Cerebellar nuclear complex (tissue), 1 donor: ENCODE measurements around the gene ADH7.
"Not testable (repeated sequence)": the region's sequence is repeated elsewhere in the genome, so short reads cannot be mapped to it uniquely, and the experiment has no call there.

ENCODE experiments used
- DNase-seq, 2 experiments: peaks; one replicate each; lab custom pipeline; 2025; lab: John Stamatoyannopoulos, UW

ADH7 gene

DNA sequence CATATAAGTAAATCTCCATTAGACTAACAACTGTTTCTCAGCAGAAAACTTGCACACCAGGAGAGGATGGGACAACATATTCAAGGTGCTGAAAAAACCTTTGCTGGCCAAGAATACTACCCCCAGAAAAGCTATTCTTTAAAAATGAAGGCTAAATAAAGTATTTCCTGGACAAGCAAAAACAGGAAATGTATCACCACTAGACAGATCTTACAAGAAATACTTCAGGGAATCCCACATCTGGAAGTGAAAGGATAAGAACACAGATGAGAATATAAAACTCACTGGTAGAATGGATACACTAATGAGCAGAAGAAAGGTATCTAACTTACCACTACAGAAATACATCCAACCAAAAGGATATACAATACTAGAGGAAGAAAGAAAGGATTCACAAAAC lies 55.6 kb downstream of the ADH7 start:
- no peak for DNase-seq

DNA sequence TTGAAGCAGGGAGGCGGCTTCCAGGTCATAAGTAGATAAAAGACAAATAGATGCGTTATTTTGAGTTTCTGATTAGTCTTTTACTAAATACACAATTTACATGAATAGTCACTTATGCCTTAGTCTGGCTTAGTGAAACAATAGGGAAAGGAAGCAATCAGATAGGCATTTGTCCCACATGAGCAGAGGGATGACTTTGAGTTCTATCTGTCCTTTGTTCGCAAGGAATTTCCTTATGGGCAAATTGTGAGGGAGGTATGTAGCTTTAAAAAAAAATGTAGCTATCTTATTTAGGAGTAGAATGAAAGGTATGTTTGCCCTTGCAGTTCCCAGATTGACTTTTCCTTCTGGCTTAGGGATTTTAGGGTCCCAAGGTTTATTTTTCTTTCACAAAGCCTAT lies 56.3 kb downstream of the ADH7 start:
- DNase-seq: no peak

DNA sequence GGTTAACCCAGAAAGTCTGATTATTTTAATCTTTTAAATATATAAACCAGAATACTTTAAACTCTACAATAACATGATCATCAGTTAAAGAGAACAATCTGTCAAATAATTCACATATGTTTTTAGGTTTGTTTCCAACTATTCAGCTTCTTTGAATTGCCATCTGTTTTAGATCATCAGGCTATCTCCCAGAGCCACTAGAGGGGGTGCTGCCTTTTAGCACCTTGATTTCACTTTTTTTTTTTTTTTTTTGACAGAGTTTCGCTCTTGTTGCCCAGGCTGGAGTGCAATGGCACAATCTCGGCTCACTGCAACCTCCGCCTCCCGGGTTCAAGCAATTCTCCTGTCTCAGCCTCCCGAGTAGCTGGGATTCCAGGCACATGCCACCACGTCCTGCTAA lies 57.8 kb downstream of the ADH7 start:
- DNase-seq: not testable (repeated sequence)

DNA sequence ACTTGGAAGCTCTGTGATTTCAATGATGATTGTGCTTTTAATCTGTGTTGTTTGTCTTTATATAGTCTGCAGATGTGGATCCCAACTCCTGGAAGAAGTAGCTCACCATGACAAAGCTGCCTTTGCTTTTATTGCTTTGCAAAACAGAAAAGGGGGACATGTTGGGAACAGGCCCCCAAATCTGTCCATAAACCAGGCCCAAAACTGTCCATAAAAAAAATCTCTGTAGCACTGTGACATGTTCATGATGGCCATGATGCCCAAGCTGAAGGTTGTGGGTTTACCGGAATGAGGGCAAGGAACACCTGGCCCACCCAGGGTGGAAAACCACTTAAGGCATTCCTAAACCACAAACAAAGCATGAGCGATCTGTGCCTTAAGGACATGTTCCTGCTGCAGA lies 62.7 kb downstream of the ADH7 start:
- DNase-seq: not testable (repeated sequence)

DNA sequence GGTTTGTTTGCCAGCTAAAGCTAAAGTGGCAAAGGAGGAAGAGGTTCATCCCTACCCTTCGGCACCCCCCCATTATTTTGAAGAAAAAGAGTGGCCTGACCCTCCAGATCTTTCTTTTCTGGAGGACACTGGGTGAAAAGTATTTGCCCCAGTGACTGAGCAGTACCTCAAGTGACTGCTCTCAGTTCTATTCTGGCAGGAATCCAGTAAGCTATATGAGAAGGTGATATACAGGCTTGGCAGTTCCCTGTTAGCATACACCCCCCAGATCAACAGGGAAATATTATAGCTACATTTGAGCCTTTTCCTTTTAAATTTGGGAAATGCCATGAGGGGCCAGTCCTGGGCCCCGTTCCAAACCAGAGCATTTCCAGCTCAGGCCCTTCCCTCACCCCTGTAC lies 67.3 kb downstream of the ADH7 start:
- DNase-seq: not testable (repeated sequence)

DNA sequence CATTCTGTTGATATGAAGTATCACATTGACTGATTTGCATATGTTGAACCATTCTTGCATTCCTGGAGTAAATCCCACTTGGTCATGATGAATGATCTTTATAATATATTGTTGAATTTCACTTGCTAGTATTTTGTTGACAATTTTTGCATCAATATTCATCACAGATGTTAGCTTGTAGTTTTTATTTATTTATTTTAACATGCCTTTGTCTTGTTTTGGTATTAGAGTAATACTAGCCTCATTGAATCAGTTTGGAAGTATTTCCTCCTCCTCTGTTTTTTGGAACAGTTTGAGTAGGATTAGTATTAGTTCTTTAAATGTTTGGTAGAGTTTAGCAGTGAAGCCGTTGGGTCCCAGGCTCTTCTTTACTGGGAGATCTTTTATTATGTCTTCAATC lies 68.7 kb downstream of the ADH7 start:
- DNase-seq: no peak

DNA sequence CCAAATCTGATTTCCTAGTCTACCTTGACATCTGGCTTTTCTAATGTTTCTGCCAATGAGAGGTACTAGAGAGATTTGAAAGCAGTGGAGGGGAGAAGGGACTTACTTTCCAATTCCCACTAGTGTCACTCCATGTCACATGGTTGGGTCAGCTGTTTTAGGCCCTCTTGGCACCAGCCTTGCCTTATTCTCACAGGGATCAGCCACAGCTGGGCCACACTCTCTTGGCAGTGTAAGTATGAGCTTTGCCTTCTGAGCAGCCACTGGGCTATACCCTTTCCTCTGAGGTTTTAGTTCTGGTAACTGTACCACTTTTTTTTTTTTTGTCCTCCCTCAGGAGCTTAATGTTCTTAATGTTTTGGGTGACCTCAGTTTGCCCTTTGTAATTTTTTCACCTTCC lies 72.4 kb downstream of the ADH7 start:
- no peak for DNase-seq
